WI38 (cell line): ENCODE measurements around the gene ATXN2.
A peak's percentile ranks its signal among the peaks of the same experiment; 100 is the strongest.

Experiments
- H3K4me3 ChIP-seq: 2 replicates; pipeline ENCODE4 v1.5.1; 2011; ENCODE audit warnings: low read depth, mild to moderate bottlenecking, control low read depth, low read length
- CTCF ChIP-seq: IDR thresholded peaks from 2 replicates; pipeline ENCODE4 v1.5.1; 2012; ENCODE audit warnings: low read depth, mild to moderate bottlenecking, control low read depth, low read length

ATXN2 gene

GRCh38 chr12:111436266-111436665, 162.8 kb downstream of the ATXN2 start:
- H3K4me3 ChIP-seq: no peak overlapping the region
- no peak for TF ChIP-seq CTCF

- H3K4me3 ChIP-seq: no peak overlapping the region
- TF ChIP-seq CTCF: no peak
Observed at GRCh38 chr12:111435661-111436201, 163.4 kb downstream of the ATXN2 start.

DNA sequence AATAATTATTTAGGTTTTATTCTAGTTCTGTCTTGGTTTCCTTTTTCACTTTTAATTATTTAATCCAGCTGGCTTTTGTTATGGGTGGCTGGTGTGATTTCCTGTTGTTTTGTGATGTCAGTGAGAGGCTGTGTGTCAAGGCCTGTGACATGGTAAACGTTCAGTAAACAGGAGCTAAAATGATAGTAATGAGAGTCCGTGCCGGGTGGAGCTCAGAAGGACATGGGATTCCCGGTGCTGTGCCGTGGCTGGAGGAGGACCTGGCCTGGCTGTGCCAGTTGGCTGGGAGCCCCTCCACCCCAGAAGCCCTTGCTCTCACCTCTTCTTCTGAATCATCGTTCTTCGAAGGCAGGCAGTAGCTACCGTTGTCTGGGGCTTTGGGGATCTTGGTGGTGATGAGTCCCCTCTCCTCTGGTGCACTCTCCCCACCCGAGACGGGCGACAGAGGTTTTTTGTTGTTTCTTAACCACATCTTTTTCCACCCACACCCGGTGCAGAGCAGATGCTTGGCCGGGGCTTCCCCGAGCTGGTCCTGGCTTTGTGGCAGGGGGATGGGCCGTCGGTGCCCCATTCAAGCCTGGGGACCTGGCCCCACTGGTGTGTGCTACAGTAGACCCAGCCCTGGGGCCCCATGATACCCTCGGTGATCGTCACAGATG, 164.3 kb downstream of the ATXN2 start:
- peak overlapping the region; percentile 24; the same call in 1 of the 2 replicates for H3K4me3 ChIP-seq
- TF ChIP-seq CTCF: no peak

- H3K4me3 ChIP-seq: no peak overlapping the region
- no peak for TF ChIP-seq CTCF
Observed at GRCh38 chr12:111434049-111434448, 165.1 kb downstream of the ATXN2 start.

DNA sequence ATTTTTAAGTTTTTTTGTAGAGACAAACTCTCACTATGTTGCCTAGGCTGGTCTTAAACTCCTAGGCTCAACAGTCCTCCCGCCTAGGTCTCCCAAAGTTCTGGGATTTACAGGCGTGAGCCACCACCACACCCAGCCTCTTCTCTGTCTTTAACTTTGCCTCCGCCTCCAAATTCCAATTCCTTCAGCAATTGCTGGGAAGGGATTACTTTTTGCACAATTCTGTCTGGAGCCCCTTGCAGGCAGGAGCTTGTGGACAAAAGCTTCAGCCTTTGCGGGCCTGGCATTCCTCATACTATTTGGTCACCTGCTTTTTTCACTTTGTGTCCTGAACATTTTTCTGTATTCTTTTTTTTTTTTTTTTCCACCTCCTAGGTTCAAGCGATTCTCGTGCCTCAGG, 167.3 kb downstream of the ATXN2 start:
- TF ChIP-seq CTCF: no peak
- H3K4me3 ChIP-seq: no peak overlapping the region

GRCh38 chr12:111430433-111431353, 168.4 kb downstream of the ATXN2 start:
- TF ChIP-seq CTCF: no peak
- no peak overlapping the region for H3K4me3 ChIP-seq
